HCT116 (cell line): Measurements from ENCODE around the gene FAM204A. TPM values are rescaled to one million over a fixed set of nuclear protein-coding genes. Genes with fewer than 3 reads are reported as not detected.

Experiments
- ATAC-seq: fragments of 200-7000 bp; cut with Tn5 transposase; 2 replicates; pipeline ENCODE4 v1.9.1; 2020; ENCODE audit warnings: mild to moderate bottlenecking, moderate library complexity
- BruUV-seq: library from RNA; stranded (reverse); fragments of 400-500 nt; replicated peaks from 2 replicates; lab custom pipeline; 2021; lab: Mats Ljungman, UMichigan
- CTCF ChIA-PET: fragments of 300-600 bp; sonication (Branson Sonifier 250); formaldehyde crosslinking; loops from one replicate; lab custom pipeline; 2021; ENCODE audit warnings: antibody characterized with exemption; lab: Charles Lee
- POLR2A ChIA-PET: fragments of 300-600, 350-600 bp; sonication (Branson Sonifier 250); formaldehyde crosslinking; loops from one replicate; lab custom pipeline; 2021; ENCODE audit warnings: antibody characterized with exemption; lab: Charles Lee
- RAD21 ChIA-PET, 2 experiments: fragments of 300-600 bp; sonication (Branson Sonifier 250); formaldehyde crosslinking; loops; one replicate each; lab custom pipeline; 2023; ENCODE audit warnings: low total read pairs in 2 of 2; ENCODE audit not compliant: uncharacterized antibody in 2 of 2, unreplicated experiment in 2 of 2, low non-redundant PET in 1 of 2; lab: Charles Lee
- DNase-seq: peaks from one replicate; pipeline ENCODE4 v3.0.0-alpha.2; 2010; ENCODE audit warnings: low read depth, low spot score
- H2AFZ ChIP-seq: fragments of 200-600 bp; shearing (Covaris generic), sonication (generic); 2 replicates; pipeline ENCODE4 v1.6.1; 2017; ENCODE audit warnings: low read depth, mixed run types, mixed read lengths, antibody characterized with exemption, low read length; ENCODE audit not compliant: poor library complexity, severe bottlenecking
- H3K27ac ChIP-seq: 2 replicates; pipeline ENCODE4 v1.5.1; 2012; ENCODE audit warnings: low read depth, low read length
- H3K27me3 ChIP-seq: fragments of 200-600 bp; sonication (generic); 2 replicates; pipeline ENCODE4 v1.6.1; 2016; ENCODE audit warnings: mixed run types, low read length, mixed read lengths; ENCODE audit not compliant: insufficient read depth
- H3K36me3 ChIP-seq, 2 experiments: fragments of 200-500 bp in 1 of 2; fragments of 200-600 bp in 1 of 2; sonication (Bioruptor generic) in 1 of 2; sonication (generic) in 1 of 2; 2 replicates each; pipeline versions ENCODE4 v1.5.1 to v1.6.1; 2014 to 2016; ENCODE audit warnings: low read length in 2 of 2, inconsistent platforms in 1 of 2, mixed read lengths in 1 of 2, mixed run types in 1 of 2; ENCODE audit not compliant: insufficient read depth in 2 of 2, control insufficient read depth in 1 of 2
- H3K4me1 ChIP-seq, 2 experiments: fragments of 200-600 bp in 1 of 2; sonication (generic) in 1 of 2; 2 replicates each; pipeline versions ENCODE4 v1.5.1 to v1.6.1; 2012 to 2017; ENCODE audit warnings: low read length in 2 of 2, inconsistent platforms in 1 of 2, mild to moderate bottlenecking in 1 of 2, mixed read lengths in 1 of 2, mixed run types in 1 of 2, moderate library complexity in 1 of 2; ENCODE audit not compliant: insufficient read depth in 2 of 2, control insufficient read depth in 1 of 2
- H3K4me2 ChIP-seq: fragments of 200-600 bp; sonication (generic); 2 replicates; pipeline ENCODE4 v1.6.1; 2017; ENCODE audit warnings: mixed run types, low read length, mixed read lengths
- H3K4me3 ChIP-seq, 2 experiments: fragments of 200-600 bp in 1 of 2; sonication (generic) in 1 of 2; replicated peaks in 1 of 2; 2 replicates each; pipeline ENCODE4 v1.5.1; 2011 to 2016; ENCODE audit warnings: low read length in 2 of 2, control low read depth in 1 of 2, low read depth in 1 of 2, mild to moderate bottlenecking in 1 of 2, mixed read lengths in 1 of 2, mixed run types in 1 of 2
- H3K79me2 ChIP-seq: fragments of 200-600 bp; sonication (generic); 2 replicates; pipeline ENCODE4 v1.6.1; 2017; ENCODE audit warnings: mild to moderate bottlenecking, mixed run types, low read length, moderate library complexity, mixed read lengths; ENCODE audit not compliant: insufficient read depth
- H3K9ac ChIP-seq: fragments of 200-600 bp; sonication (generic); 2 replicates; pipeline ENCODE4 v1.6.1; 2016; ENCODE audit warnings: low read length, mixed read lengths
- H3K9me2 ChIP-seq: fragments of 200-600 bp; sonication (generic), shearing (Covaris generic); 2 replicates; pipeline ENCODE4 v1.6.1; 2017; ENCODE audit warnings: mixed run types, mild to moderate bottlenecking, moderate library complexity; ENCODE audit not compliant: insufficient read depth
- H3K9me3 ChIP-seq, 2 experiments: fragments of 200-500 bp in 1 of 2; fragments of 200-600 bp in 1 of 2; sonication (Bioruptor generic) in 1 of 2; sonication (generic) in 1 of 2; 2 replicates each; pipeline ENCODE4 v1.6.1; 2014 to 2017; ENCODE audit warnings: low read length in 2 of 2, mixed read lengths in 2 of 2, inconsistent platforms in 1 of 2, low read depth in 1 of 2, mild to moderate bottlenecking in 1 of 2, mixed run types in 1 of 2, moderate library complexity in 1 of 2; ENCODE audit not compliant: control insufficient read depth in 1 of 2, insufficient read depth in 1 of 2
- H4K20me1 ChIP-seq: fragments of 200-600 bp; sonication (generic), shearing (Covaris generic); 2 replicates; pipeline ENCODE4 v1.6.1; 2017; ENCODE audit warnings: mixed run types, mild to moderate bottlenecking, moderate library complexity; ENCODE audit not compliant: insufficient read depth
- ATF3 ChIP-seq: IDR thresholded peaks from 2 replicates; pipeline ENCODE4 v1.6.1; 2012
- CBX3 ChIP-seq: IDR thresholded peaks from 2 replicates; pipeline ENCODE4 v1.6.1; 2012; ENCODE audit warnings: low read depth
- EGR1 ChIP-seq: IDR thresholded peaks from 2 replicates; pipeline ENCODE4 v1.6.1; 2012; ENCODE audit warnings: low read depth
- ELF1 ChIP-seq: IDR thresholded peaks from 2 replicates; pipeline ENCODE4 v1.6.1; 2012; ENCODE audit warnings: low read depth, borderline replicate concordance
- EZH2 ChIP-seq: fragments of 200-600 bp; sonication (generic); IDR thresholded peaks from 2 replicates; pipeline ENCODE4 v1.6.1; 2017; ENCODE audit warnings: antibody characterized with exemption, mixed run types
- FOSL1 ChIP-seq: IDR thresholded peaks from 2 replicates; pipeline ENCODE4 v1.6.1; 2012; ENCODE audit warnings: low read depth
- JUND ChIP-seq: IDR thresholded peaks from 2 replicates; pipeline ENCODE4 v1.6.1; 2012
- POLR2A ChIP-seq: IDR thresholded peaks from 2 replicates; pipeline ENCODE4 v1.7.0; 2011; ENCODE audit warnings: borderline replicate concordance; ENCODE audit not compliant: insufficient read depth, insufficient read length; ENCODE audit errors: extremely low read depth
- POLR2AphosphoS5 ChIP-seq: IDR thresholded peaks from 2 replicates; pipeline ENCODE4 v1.6.1; 2011; ENCODE audit warnings: mild to moderate bottlenecking, low read depth, low read length, moderate library complexity
- RAD21 ChIP-seq: IDR thresholded peaks from 2 replicates; pipeline ENCODE4 v1.6.1; 2012; ENCODE audit warnings: low read depth, mild to moderate bottlenecking
- REST ChIP-seq: IDR thresholded peaks from 2 replicates; pipeline ENCODE4 v1.6.1; 2012; ENCODE audit warnings: low read depth
- SIN3A ChIP-seq: IDR thresholded peaks from 2 replicates; pipeline ENCODE4 v1.6.1; 2012; ENCODE audit warnings: low read depth
- SP1 ChIP-seq: IDR thresholded peaks from 2 replicates; pipeline ENCODE4 v1.6.1; 2012; ENCODE audit warnings: low read depth
- SRF ChIP-seq: IDR thresholded peaks from 2 replicates; pipeline ENCODE4 v1.6.1; 2012; ENCODE audit warnings: low read depth
- TCF7L2 ChIP-seq: IDR thresholded peaks from 2 replicates; pipeline ENCODE4 v1.7.0; 2011; ENCODE audit warnings: borderline replicate concordance, inconsistent platforms; ENCODE audit not compliant: insufficient read depth, insufficient read length; ENCODE audit errors: extremely low read depth
- YY1 ChIP-seq: IDR thresholded peaks from 2 replicates; pipeline ENCODE4 v1.6.1; 2011; ENCODE audit warnings: low read length, low read depth, moderate library complexity, mild to moderate bottlenecking; ENCODE audit not compliant: insufficient replicate concordance; ENCODE audit errors: extremely low read depth
- ZFX ChIP-seq: fragments of 450-650 bp; IDR thresholded peaks from 2 replicates; pipeline ENCODE4 v1.6.1; 2017
- ZNF274 ChIP-seq: fragments of 200-500 bp; sonication (Bioruptor generic); IDR thresholded peaks from 2 replicates; pipeline ENCODE4 v1.6.1; 2014; ENCODE audit warnings: mild to moderate bottlenecking, low read depth, low read length, inconsistent platforms
- intact Hi-C: fragments of 100-400 bp; cut with micrococcal nuclease; formaldehyde crosslinking; loops from 2 replicates; pipeline ENCODE4 v1.10.0; 2022
- total RNA-seq: library from RNA; stranded (reverse); gene quantifications from one replicate; pipeline ENCODE4 v1.2.1, GENCODE V29; 2021; ENCODE audit not compliant: unreplicated experiment
- TF ChIP-seq, protein P1 (sequence below), 3 experiments: fragments of 200-600 bp in 1 of 3; sonication (generic) in 1 of 3; IDR thresholded peaks in 2 of 3; conservative IDR thresholded peaks in 1 of 3; 2 replicates each; pipeline ENCODE4 v1.5.1; 2012 to 2017; ENCODE audit warnings: low read depth in 2 of 3, low read length in 2 of 3, antibody characterized with exemption in 1 of 3, borderline replicate concordance in 1 of 3, control low read depth in 1 of 3, mild to moderate bottlenecking in 1 of 3, mixed read lengths in 1 of 3, mixed run types in 1 of 3, moderate library complexity in 1 of 3; ENCODE audit not compliant: insufficient read depth in 1 of 3
- TF ChIP-seq, protein P2 (sequence below): IDR thresholded peaks from 2 replicates; pipeline ENCODE4 v1.6.1; 2011; ENCODE audit warnings: mild to moderate bottlenecking, low read length, moderate library complexity; ENCODE audit not compliant: insufficient replicate concordance; ENCODE audit errors: extremely low read depth

FAM204A gene
- total RNA-seq, 1 experiment from 2014 or later: 79.5 TPM

DNA sequence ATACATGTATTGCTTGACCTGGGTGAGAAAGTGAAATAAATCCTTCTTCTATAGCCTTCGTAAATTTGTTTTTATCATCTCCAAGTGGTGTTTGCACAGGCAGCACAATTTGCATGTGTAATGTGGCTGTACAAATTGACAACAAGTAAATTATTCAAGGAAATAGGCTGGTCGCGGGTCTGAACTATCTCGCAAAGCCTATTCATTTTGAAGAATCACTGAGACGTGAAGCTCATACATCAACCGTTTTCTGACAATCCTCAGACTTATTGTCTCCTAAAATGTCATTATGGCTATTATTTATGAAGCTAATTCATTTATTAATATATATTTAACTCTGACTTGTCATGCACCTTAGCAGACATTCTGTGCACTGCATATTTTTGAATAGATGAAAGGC, 16.2 kb upstream of the FAM204A start (continued):
- TF ChIP-seq EZH2 (no peak), EGR1 (no peak)

DNA sequence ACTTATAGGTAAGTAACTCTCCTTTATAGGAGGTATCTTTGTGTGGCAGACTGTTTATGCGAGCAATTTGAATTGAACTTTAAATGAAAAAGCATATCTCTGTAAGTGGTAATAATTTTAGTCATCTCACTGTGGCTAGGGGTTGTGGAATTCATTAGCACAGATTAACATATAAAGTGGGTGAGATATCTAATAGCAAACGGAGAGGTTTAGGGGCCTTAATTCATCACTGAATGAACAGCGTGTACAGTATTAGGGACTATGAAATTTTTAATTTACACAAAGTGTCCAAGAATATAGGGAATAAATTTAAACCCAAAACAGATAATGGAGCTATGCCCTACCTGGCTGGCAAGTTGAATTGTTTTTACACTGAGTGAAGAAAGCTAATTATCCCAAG, 15.7 kb upstream of the FAM204A start:
- no peaks in the 10 kb centered on the region for H4K20me1 ChIP-seq
- TF ChIP-seq ZFX: no peak
- TF ChIP-seq ATF3: no peak
- TF ChIP-seq, protein P1, sequence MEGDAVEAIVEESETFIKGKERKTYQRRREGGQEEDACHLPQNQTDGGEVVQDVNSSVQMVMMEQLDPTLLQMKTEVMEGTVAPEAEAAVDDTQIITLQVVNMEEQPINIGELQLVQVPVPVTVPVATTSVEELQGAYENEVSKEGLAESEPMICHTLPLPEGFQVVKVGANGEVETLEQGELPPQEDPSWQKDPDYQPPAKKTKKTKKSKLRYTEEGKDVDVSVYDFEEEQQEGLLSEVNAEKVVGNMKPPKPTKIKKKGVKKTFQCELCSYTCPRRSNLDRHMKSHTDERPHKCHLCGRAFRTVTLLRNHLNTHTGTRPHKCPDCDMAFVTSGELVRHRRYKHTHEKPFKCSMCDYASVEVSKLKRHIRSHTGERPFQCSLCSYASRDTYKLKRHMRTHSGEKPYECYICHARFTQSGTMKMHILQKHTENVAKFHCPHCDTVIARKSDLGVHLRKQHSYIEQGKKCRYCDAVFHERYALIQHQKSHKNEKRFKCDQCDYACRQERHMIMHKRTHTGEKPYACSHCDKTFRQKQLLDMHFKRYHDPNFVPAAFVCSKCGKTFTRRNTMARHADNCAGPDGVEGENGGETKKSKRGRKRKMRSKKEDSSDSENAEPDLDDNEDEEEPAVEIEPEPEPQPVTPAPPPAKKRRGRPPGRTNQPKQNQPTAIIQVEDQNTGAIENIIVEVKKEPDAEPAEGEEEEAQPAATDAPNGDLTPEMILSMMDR (IDR thresholded peaks at IDR 0.05 in 2 of 3, conservative IDR thresholded peaks at IDR 0.05 in 1 of 3; ENCODE audit: borderline replicate concordance in 1 of 3, insufficient read depth in 1 of 3, low read depth in 2 of 3, low read length in 2 of 3): no peak
- TF ChIP-seq ZNF274: no peak
- TF ChIP-seq POLR2AphosphoS5: no peak
- no peak for TF ChIP-seq ELF1
- TF ChIP-seq FOSL1: no peak
- no peak for TF ChIP-seq JUND
- TF ChIP-seq TCF7L2: no peak
- TF ChIP-seq RAD21: no peak
- TF ChIP-seq SP1: no peak
- no peak for TF ChIP-seq SRF
- TF ChIP-seq EGR1: no peak
- TF ChIP-seq YY1: no peak
- TF ChIP-seq REST: no peak
- TF ChIP-seq, protein P2, sequence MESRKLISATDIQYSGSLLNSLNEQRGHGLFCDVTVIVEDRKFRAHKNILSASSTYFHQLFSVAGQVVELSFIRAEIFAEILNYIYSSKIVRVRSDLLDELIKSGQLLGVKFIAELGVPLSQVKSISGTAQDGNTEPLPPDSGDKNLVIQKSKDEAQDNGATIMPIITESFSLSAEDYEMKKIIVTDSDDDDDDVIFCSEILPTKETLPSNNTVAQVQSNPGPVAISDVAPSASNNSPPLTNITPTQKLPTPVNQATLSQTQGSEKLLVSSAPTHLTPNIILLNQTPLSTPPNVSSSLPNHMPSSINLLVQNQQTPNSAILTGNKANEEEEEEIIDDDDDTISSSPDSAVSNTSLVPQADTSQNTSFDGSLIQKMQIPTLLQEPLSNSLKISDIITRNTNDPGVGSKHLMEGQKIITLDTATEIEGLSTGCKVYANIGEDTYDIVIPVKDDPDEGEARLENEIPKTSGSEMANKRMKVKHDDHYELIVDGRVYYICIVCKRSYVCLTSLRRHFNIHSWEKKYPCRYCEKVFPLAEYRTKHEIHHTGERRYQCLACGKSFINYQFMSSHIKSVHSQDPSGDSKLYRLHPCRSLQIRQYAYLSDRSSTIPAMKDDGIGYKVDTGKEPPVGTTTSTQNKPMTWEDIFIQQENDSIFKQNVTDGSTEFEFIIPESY: no peak
- TF ChIP-seq POLR2A: no peak
- TF ChIP-seq SIN3A: no peak
- TF ChIP-seq CBX3: no peak
- no peaks in the 10 kb centered on the region for H3K79me2 ChIP-seq
- H3K4me3 ChIP-seq: no peak overlapping the region
- no peak overlapping the region for H3K9ac ChIP-seq
- H3K9me2 ChIP-seq: no peaks in the 10 kb centered on the region
- H3K36me3 ChIP-seq: no peaks in the 10 kb centered on the region
- no peak overlapping the region for H3K4me2 ChIP-seq
- no peak overlapping the region for H3K27ac ChIP-seq
- H3K27me3 ChIP-seq: peaks cover 1% of the 10 kb centered on the region; the same call in 1 of the 2 replicates
- ATAC-seq (no peak), DNase-seq (no peak)
- no peaks in the 10 kb centered on the region for H3K4me1 ChIP-seq
- H2AFZ ChIP-seq: no peak overlapping the region
- intact Hi-C loops: no loop called here
- BruUV-seq: no TSS peak
- no peaks in the 10 kb centered on the region for H3K9me3 ChIP-seq
- ChIA-PET RAD21 (no interaction called here), POLR2A (no interaction called here), CTCF (no interaction called here)
